ENCODE measurements around the gene IDUA. TPM values are rescaled to one million over a fixed set of nuclear protein-coding genes. Genes with fewer than 3 reads are reported as not detected.
"Not testable (repeated sequence)": the region's sequence is repeated elsewhere in the genome, so short reads cannot be mapped to it uniquely, and the experiment has no call there.

The IDUA gene
- 8.4 TPM for polyA plus RNA-seq (2013, experiment 1 of 2; ENCODE audit: insufficient read length)
- polyA plus RNA-seq (2013, experiment 2 of 2; ENCODE audit: insufficient read length): 9.8 TPM

DNA sequence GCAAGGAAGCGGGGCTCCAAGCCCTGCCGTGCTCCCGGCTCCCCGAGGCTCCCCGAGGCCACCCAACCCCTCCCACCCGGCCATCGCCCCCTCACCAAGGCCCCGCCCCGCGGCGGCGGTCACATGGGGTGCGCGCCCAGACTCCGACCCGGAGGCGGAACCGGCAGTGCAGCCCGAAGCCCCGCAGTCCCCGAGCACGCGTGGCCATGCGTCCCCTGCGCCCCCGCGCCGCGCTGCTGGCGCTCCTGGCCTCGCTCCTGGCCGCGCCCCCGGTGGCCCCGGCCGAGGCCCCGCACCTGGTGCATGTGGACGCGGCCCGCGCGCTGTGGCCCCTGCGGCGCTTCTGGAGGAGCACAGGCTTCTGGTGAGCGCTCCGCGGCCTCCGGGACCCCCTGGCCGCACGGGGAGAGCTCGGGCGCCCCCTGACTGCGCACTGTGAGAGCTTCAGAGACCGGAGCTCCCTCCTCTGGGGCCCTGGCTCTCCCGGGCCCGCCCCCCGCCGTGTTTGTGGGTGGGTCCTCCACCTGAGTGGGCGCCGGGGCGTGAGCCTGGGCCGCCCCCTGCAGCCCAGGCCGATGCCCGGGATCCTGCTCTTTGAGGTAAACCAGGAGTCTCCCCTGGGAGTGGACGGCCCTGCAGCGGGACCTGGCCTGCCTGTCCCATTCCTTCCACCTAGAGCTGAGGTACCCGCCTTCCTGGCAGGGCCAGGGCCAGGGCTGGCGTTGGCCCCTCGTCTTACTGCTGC is at the start of gene IDUA:
TSS of gene IDUA (plus strand) at position 166 of the 745 bp plus-strand sequence. CDS start at position 207, 41 bp downstream.
- peak; percentile 55 for DNase-seq

DNA sequence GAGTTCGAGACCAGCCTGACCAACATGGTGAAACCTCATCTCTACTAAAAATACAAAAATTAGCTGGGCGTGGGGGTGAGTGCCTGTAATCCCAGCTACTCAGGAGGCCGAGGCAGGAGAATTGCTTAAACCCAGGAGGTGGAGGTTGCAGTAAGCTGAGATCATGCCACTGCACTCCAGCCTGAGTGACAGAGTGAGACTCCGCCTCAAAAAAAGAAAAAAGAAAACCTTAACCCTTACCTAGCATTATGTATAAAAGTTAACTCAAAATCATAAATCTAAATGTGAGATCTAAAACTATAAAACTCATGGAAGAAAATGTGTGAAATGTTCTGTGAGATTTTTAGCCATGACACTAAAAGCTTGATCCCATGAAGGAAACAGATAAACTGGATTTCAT is 47.3 kb upstream of the IDUA start:
- not testable (repeated sequence) for DNase-seq

DNA sequence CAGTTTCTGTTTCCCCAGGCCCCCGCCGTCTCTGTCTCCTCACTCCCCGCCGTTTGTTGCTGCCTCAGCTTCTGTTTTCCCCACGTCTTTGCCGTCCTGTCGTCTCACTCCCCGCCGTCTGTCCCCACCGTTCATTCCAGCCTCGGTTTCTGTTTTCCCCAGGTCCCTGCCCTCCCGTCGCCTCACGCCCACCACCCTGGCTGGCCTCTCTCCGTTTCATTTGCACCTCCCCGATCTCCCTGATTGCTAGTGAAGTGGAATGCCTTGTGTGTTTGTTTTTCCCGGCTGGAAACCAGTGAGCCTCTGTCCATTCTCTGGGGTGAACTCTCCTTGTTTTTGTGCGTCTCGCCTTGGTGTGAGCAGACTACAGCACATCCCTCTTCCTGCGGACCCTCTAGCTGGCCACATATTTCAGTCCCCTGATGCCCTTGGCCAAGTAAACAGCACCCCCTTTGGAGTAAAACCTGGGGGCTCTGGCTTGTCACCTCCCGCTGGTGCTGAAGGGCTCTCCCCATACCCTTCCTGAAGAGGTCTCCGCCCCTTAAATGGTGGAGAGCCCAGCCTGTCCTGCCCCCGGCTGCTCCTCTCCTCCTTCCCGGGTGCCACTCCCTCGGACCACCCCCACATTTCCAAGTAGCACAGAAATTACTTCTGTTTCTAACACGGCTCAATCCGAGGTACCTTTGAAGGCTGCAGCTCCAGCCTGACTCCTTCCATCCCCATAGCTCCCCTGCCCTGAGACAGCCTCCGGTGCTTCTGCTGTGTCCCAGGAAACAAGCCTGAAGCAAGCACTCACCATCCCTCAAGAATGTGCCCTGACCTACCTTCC is 41.4 kb upstream of the IDUA start:
- DNase-seq: no peak

DNA sequence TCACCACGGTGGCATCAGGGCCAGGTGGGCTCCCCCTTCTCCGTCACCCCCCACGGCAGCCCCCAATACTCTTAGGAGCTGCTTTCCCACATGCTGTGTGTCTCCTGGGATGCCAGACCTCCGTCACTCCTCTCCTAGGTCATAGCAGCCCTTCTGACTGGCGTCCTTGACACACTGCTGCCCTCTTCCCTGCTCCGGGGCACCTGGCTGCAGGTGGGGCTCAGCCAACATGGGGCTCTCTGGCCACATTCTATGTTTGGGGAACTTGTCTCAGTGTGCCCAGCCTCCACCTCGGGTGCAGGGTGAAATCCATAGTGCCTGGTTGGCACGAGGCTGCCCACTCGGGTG is 40.8 kb upstream of the IDUA start:
- no peak for DNase-seq

DNA sequence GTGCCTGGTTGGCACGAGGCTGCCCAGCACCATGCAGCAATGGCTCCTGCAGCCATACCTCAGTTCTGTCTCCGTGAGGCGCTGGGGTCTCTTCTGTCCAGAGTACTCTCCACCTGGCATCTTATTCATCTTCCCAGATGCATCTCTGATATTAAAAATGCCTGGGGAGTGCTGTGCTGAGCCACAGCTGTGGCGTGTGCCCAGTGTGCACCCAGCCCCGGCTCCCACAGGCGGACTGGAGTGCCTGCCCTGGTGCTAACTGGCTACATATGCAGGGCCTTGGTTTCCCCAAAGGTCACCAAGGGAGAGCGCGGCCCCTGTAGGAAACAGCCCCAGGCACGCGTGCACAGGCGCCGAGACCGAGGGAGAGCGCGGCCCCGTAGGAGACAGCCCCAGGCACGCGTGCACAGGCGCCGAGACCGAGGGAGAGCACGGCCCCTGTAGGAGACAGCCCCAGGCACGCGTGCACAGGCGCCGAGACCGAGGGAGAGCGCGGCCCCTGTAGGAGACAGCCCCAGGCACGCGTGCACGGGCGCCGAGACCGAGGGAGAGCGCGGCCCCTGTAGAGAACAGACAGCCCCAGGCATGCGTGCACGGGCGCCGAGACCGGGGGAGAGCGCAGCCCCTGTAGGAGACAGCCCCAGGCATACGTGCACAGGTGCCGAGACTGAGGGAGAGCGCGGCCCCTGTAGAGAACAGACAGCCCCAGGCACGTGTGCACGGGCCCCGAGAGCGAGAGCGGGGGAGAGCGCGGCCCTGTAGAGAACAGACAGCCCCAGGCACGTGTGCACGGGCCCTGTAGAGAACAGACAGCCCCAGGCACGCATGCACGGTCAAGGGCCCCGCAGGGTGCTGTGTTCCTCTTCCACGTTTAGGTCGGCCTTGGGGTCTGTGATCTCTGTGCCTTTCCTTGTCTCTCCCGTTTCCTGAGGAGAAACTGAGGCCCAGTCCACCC is 40.0 kb upstream of the IDUA start:
- DNase-seq: no peak

DNA sequence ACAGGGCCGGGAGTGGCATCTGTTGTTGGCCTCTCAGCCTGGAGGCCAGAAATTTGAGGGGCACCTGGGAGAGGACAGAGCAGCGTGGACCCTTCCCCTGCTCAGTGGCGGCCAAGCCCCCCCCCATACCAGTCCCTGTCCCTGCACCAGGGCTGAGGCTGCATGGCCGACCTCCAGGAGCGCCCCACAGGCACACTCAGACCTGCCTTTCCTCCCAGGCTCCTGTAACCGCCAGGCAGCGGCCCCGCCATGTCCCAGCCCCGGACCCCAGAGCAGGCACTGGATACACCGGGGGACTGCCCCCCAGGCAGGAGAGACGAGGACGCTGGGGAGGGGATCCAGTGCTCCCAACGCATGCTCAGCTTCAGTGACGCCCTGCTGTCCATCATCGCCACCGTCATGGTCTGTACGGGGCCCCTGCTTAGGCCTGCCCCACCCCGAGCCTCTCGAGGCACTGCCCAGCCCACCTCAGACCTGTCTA is 39.3 kb upstream of the IDUA start:
- no peak for DNase-seq

DNA sequence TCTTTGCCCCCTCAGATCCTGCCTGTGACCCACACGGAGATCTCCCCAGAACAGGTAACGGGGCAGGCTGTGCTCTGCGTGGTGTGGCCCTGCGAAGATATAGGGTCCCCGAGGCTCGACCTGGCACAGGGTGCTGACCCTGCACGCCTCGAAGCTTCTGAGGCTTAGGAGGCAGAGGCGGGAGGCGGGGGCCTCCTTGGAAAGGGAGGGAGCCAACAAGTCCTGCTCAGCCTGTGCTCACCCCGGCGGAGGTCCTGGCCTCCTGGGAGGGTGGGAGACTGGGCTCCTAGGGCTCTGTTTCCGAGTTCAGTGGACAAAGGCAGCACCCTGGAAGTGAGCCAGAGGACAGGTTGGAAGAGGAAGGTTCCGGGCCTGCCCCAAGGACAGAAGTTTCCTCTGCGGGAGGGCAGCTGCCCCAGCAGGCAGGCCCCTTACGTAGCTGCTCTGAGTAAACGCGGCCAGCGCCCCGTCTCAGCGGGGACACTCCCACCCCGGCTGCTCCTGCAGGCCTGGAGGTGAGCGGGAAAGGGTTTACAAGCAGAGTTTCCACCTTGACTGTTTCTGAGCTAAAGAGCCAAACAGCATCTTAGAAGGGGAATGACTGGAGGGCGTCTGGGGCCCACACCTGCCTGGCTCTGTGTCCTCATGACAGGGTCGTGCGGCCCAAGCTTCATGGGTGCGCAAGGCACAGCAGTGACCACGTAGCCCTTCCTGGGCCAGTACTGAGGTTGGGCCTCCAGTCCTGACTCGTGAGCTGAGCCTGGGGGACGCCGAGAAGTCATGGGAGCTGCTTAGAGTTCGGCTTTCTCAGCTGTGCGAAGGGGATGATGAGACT is 38.5 kb upstream of the IDUA start:
- DNase-seq: no peak

DNA sequence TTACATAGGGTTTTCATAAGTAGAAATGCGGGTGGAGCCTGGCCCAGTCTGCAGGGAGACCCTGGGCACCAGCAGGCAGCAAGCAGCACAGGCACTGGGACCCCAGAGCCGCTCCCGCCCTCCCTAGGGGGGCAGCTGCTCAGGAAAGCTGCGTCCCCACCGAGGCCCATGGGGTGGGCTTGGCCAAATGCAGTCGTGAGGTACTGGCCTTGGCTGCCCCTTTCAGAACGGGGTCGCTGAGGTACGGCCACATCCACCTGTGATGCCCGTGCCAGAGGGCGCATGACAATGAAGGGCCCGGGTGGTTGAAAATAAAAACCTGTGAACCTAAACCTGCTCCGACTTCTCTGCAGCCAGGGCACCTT is 37.9 kb upstream of the IDUA start:
- no peak for DNase-seq

DNA sequence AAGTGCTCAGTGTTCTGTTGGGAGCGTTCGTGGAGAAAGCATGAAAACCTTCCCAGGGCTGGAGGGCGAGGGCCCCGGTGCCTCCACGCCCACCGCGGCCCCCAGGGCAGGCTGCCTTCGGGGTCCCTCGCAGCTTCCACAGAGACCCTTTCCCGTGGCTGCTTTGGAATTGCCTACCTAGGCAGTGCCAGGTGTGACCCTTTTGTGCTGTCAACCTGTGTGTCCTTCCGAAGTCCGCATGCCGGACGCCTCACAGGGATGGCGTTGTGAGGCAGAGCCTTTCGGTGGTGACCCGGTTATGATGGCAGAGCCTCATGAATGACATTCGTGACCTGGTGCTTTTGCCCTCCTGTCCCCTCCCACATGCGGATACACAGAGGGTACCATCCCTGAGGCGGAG is 37.2 kb upstream of the IDUA start:
- DNase-seq: no peak

DNA sequence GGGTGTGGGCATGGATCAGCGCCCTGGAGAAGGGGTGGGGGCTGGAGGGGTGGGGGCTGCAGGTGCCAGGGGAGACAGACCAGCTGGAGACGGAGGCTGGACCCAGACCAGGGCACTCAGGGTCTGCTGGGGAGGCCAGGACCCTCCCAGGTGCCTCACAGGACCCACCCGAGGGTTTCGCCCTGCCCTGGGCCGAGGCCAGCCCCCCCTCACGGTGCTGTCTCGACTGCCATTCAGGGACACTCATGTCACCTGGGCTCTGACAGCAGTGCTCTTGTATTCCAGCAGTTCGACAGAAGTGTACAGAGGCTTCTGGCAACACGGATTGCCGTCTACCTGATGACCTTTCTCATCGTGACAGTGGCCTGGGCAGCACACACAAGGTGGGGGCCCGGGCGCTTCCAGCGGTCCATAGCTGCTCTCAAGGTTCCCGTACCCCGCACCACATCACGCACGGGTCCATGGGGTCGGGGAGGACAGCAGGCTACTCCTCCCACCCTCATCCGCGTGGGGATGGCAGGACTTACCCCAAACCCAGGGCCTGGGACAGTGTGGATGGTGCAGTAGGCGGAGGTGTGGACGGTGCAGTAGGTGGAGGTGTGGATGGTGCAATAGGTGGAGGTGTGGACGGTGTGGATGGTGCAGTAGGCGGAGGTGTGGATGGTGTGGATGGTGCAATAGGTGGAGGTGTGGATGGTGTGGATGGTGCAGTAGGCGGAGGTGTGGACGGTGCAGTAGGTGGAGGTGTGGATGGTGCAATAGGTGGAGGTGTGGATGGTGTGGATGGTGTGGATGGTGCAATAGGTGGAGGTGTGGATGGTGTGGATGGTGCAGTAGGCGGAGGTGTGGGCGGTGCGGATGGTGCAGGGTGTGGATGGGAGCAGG is 36.5 kb upstream of the IDUA start:
- no peak for DNase-seq

DNA sequence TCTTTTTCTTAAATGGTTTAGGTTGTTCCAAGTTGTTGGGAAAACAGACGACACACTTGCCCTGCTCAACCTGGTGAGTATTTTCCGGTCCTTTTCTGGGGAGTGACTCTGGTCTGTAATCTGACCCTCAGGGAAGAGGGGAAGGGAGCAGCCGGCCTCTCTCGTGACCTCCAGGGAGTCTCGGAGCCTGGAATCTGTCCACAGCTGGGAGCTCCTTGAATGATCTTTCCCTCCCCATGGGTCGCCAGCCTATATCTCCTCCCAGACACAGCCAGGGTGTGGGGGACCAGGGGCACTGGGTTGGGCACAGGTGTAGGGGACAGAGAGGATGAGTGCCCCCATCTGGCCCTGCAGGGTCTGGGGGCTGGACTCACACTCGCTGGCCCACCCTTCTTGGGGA is 35.7 kb upstream of the IDUA start:
- no peak for DNase-seq

DNA sequence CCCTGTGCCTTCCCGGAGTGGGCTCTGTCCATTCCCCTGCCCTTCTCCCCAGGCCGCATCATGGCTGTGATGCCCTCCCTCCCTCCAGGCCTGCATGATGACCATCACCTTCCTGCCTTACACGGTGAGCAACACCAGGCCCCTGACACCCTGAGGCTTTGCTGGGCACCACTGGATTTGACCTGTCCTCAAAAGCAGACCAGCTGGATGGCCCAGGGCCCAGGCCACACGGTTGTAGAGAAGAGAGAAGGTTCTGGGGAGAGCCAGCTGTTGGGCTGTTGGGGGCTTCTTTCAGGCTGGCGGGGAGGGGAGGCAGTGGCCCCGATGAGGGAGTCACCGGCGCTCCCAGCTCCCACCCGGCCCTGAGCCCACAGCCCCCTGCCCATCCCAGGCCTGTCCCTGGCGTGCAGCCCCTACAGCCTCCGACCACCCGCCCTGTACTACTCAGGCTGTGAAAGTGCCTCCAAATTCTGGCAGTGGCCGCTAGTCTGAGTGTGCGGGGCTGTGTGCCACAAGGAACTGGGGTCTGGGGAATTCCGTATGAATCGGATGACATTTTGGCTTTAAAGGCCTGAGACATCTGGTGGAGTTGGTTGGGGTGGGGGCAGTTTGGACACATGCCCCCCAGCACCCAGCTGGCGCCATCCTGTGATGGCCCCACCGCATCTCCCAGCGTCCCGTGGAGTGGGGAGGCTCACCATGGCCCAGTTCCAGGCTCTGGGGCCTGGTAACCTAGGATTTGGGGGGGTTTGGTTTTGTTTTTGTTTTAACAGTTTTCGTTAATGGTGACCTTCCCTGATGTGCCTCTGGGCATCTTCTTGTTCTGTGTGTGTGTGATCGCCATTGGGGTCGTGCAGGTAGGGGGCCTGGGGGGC is 35.0 kb upstream of the IDUA start:
- no peak for DNase-seq

DNA sequence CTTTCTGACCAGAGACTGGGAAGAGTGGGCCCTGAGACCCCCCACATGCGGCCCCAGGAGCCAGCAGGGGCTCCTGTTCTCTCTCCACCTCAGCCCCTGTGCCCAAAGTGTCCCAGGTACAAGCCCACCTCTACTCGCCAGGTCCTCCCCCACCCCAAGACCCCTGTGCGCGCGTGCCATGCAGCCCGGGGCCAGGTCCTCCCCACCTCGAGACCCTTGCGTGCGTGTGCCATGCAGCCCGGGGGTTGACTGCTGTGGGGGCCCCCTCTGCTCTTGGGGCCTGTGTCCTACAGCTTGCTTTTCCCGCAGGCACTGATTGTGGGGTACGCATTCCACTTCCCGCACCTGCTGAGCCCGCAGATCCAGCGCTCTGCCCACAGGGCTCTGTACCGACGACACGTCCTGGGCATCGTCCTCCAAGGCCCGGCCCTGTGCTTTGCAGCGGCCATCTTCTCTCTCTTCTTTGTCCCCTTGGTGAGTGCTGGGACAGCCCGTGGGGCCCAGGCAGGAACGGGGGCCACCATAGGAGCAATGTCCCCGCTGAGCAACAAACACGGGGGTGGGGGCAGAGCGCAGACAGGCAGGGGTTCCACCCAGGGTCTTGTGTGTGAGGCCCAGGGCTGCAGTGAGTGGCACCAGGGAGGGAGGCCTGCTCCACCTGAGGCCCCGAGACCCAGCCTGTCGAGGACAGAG is 33.8 kb upstream of the IDUA start:
- DNase-seq: no peak

DNA sequence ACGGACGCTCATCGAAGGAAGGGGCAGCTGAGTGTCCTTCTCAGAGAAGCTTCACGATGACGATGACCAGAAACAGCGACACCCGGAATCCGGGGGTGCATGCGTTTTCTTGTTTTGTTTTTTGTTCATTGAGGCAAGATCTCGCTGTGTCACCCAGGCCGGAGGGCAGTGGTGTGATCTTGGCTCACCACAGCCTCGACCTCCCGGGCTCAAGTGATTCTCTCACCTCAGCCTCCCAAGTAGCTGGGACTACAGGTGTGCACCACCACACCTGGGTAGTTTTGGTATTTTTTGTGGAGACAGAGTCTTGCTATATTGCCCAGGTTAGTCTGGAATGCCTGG is 33.3 kb upstream of the IDUA start:
- DNase-seq: no peak

DNA sequence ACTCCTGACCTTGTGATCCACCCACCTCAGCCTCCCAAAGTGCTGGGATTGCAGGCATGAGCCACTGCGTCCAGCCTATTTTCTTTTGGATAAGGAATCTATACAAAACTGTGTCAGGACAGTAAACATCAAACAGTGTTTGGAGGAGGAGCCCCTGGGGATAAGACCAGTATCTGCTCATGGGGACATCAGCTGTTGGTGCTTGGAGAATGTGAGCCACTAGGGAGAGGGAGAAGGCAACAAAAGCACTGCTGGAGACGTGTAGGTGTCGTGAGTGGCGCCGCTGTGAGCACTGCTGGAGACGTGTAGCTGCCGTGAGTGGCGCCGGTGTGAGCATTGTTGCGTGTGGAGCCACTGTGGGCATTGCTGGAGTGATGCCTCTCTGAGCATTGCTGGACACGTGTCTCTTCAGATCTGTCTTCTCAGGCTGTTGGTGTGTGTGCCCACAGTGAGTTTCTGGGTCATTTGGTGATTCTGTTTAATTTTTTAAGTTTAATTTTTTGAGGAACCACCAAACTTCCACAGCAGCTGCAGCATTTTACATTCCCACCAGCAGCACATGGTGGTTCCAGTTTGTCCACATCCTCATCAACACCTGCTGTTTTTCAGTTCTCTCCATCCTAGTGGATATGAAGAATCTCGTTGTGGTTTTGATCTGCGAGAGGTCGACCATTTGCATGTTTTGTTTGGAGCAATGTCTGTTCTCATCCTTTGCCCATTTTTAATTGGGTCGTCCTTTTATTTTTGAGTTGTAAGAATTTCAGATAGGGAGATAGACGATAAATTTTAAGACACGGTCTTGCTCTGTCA is 32.4 kb upstream of the IDUA start:
- DNase-seq: no peak

DNA sequence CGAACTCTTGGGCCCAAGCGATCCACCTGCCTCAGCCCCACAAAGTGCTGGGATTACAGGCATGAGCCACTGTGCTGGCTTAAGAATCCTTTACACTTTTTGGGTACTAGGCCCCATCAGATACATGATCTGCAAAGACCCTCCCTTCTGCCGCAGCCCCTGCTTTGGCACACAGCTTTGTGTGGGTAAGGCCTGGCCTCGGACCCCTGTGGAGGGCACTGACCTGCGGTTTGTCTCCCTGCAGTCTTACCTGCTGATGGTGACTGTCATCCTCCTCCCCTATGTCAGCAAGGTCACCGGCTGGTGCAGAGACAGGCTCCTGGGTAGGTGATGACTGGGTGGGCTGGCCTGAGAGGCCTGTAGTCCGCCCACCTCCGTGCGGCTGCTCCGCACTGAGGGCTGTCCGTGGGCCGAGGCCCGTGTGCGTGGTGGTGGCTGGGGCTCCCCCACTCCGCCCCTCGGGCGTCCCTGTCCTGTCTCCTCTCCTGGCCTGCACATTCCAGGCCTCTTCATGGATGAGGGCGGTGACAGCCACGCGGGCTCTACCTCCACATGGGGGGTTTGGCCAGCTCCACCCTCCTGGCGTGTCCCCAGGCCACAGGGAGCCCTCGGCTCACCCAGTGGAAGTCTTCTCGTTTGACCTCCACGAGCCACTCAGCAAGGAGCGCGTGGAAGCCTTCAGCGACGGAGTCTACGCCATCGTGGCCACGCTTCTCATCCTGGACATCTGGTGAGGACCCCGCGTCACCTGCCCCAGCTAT is 31.5 kb upstream of the IDUA start:
- DNase-seq: no peak

DNA sequence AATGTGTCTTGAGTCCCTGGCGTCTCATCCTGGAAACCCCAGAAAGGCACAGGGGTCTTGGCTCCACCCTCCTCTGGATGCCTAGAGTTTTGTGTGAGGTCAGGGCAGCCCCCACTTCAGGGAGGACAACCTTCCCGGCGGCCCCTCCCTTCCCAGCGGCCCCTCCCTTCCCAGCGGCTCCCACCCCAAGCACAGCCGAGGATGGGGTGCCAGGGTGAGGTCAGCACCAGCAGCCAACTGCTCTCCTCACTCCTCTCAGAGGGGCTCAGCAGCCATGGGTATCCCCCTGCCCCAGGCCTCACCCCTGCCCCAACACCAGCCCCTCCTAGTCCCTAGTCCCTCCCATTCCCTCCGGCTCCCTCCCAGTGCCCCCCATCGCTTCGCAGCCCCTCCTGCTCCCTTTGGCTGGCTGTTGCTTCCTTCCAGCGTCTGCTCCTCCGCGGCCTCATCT is 30.9 kb upstream of the IDUA start:
- no peak for DNase-seq

Measured in fibroblast of skin of back (primary cell).